Measurements from ENCODE around the gene STRBP.

DNA sequence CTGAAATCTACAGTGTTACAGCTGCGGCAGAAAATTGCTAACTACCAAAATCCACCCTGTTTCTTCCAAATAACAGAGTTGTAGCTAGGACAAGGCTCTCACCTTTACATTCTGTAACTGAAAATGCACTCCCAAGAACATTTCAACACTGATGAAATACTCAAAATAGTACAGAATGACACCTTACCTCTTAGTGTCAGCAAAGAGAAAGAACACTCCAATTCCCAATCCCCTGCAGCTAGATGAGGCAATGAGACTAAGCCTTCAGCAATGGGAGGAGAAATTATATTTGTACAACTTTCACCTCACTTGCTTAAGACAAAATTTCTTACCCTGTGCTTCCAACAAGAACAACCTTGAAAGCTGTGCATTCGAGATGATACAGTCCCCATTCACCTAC is 31.2 kb downstream of the STRBP start:
- TF ChIP-seq ZNF239 (CRISPR knock-in tag; IDR thresholded peaks at IDR 0.05) (no peak), SREBF1 (IDR thresholded peaks at IDR 0.05; ENCODE audit: borderline replicate concordance, low read depth, low read length) (no peak), GTF2F1 (IDR thresholded peaks at IDR 0.05; ENCODE audit: low read depth, low read length) (no peak), POLR2A (conservative IDR thresholded peaks at IDR 0.05) (no peak), TAF15 (IDR thresholded peaks at IDR 0.05; ENCODE audit: low read depth, low read length) (no peak), TARDBP (IDR thresholded peaks at IDR 0.05) (no peak), FOS (IDR thresholded peaks at IDR 0.05; ENCODE audit: extremely low read depth, insufficient read length) (no peak), RCOR1 (IDR thresholded peaks at IDR 0.05; ENCODE audit: borderline replicate concordance in 1 of 2, low read depth in 2 of 2, low read length in 2 of 2) (no peak), ZFP1 (CRISPR knock-in tag; IDR thresholded peaks at IDR 0.05) (no peak), EP300 (IDR thresholded peaks at IDR 0.05; ENCODE audit: low read length) (no peak), ZNF263 (CRISPR knock-in tag; IDR thresholded peaks at IDR 0.05; ENCODE audit: borderline replicate concordance) (no peak)
- TF ChIP-seq, protein P1, sequence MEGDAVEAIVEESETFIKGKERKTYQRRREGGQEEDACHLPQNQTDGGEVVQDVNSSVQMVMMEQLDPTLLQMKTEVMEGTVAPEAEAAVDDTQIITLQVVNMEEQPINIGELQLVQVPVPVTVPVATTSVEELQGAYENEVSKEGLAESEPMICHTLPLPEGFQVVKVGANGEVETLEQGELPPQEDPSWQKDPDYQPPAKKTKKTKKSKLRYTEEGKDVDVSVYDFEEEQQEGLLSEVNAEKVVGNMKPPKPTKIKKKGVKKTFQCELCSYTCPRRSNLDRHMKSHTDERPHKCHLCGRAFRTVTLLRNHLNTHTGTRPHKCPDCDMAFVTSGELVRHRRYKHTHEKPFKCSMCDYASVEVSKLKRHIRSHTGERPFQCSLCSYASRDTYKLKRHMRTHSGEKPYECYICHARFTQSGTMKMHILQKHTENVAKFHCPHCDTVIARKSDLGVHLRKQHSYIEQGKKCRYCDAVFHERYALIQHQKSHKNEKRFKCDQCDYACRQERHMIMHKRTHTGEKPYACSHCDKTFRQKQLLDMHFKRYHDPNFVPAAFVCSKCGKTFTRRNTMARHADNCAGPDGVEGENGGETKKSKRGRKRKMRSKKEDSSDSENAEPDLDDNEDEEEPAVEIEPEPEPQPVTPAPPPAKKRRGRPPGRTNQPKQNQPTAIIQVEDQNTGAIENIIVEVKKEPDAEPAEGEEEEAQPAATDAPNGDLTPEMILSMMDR (IDR thresholded peaks at IDR 0.05 in 2 of 3, conservative IDR thresholded peaks at IDR 0.05 in 1 of 3; ENCODE audit: insufficient read depth in 2 of 3, low read depth in 1 of 3, low read length in 3 of 3) = no peak

Measured in K562 (cell line).